Fibroblast of villous mesenchyme (primary cell): ENCODE results near the gene TM9SF4. TPM values are rescaled to one million over a fixed set of nuclear protein-coding genes. Genes with fewer than 3 reads are reported as not detected.

Experiments
- DNase-seq: peaks from one replicate; pipeline ENCODE4 v3.0.0-alpha.2; 2010; ENCODE audit warnings: low read depth
- H3K4me3 ChIP-seq: 2 replicates; pipeline ENCODE4 v1.5.1; 2011; ENCODE audit warnings: low read depth, mild to moderate bottlenecking, low read length
- CTCF ChIP-seq: IDR thresholded peaks from 2 replicates; pipeline ENCODE4 v1.5.1; 2012; ENCODE audit warnings: low read depth, mild to moderate bottlenecking, low read length; ENCODE audit not compliant: insufficient read depth
- total RNA-seq: library from RNA; depleted of rRNA; stranded (reverse); fragments of >200 nt; gene quantifications from 2 replicates; pipeline ENCODE4 v1.2.3, GENCODE V29; 2012

Gene TM9SF4
- total RNA-seq, 1 donor, result 58.7 TPM

GRCh38 chr20:32179515-32179914, 70.0 kb downstream of the TM9SF4 start:
- TF ChIP-seq CTCF, result no peak
- DNase-seq, result no peak
- no peak overlapping the region for H3K4me3 ChIP-seq

- no peak for TF ChIP-seq CTCF
- H3K4me3 ChIP-seq, result no peak overlapping the region
- no peak for DNase-seq
These were observed 70.4 kb downstream of the TM9SF4 start for GRCh38 chr20:32179934-32180333.

- DNase-seq, result no peak
- H3K4me3 ChIP-seq, result no peak overlapping the region
- TF ChIP-seq CTCF, result no peak
These were observed 72.1 kb downstream of the TM9SF4 start for GRCh38 chr20:32181606-32182005.

GRCh38 chr20:32183947-32184635, 74.6 kb downstream of the TM9SF4 start:
- H3K4me3 ChIP-seq, result no peak overlapping the region
- DNase-seq, result no peak
- no peak for TF ChIP-seq CTCF

- no peak for TF ChIP-seq CTCF
- no peak overlapping the region for H3K4me3 ChIP-seq
- no peak for DNase-seq
These were observed 75.6 kb downstream of the TM9SF4 start for GRCh38 chr20:32184961-32185603.

- no peak for TF ChIP-seq CTCF
- H3K4me3 ChIP-seq, result no peak overlapping the region
- no peak for DNase-seq
These were observed 77.0 kb downstream of the TM9SF4 start for GRCh38 chr20:32186506-32186905.
